Sigmoid colon (tissue), 4 donors: ENCODE results near the gene SCLY.

ENCODE experiments used
- EP300 ChIP-seq, 4 donors: sonication (generic); formaldehyde crosslinking; IDR thresholded peaks; one replicate each; pipeline ENCODE4 v1.6.1; 2017; ENCODE audit warnings: antibody characterized with exemption in 4 of 4
- TF ChIP-seq, protein P1 (sequence below), 4 experiments: fragments of 450-650 bp in 3 of 4; fragments of 200-600 bp in 1 of 4; IDR thresholded peaks; one replicate each; pipeline ENCODE4 v1.5.1; 2016 to 2019; ENCODE audit warnings: antibody characterized with exemption in 4 of 4, mild to moderate bottlenecking in 3 of 4, moderate library complexity in 2 of 4

DNA sequence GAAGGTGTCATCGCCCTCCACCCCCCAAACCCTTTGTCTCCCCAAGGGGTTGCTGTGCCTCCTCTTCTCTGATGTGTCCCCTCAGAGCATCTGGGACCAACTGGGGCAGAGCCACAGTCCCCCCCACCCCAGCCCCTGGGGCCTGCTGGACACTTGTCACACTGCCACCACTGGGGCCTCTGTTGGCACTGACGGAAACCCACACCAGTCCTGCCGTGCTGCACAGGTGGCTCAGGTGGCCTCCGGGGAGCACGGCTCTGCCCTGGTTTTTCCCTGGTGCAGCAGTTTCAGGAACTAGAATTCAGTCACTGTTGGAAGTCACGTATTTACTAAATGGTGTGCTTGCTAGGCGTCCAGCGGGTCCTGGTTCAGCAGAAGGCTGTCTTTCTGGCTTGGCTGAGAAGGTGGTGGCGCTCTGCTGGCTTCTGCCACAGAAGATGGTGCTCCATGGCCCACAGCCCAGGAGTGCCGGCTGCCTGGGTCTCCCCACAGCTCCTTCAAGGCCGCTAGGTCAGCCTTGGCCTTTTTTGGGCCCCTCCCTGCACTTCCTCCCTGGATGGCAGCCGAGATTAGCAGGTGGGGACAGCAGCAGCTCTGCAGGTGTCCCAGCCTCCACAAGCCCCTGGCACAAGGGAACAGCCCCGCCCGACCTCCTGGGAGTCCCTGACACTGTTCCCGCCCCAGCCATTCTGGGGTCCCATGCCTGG, 59.1 kb downstream of the SCLY start:
- TF ChIP-seq, protein P1, sequence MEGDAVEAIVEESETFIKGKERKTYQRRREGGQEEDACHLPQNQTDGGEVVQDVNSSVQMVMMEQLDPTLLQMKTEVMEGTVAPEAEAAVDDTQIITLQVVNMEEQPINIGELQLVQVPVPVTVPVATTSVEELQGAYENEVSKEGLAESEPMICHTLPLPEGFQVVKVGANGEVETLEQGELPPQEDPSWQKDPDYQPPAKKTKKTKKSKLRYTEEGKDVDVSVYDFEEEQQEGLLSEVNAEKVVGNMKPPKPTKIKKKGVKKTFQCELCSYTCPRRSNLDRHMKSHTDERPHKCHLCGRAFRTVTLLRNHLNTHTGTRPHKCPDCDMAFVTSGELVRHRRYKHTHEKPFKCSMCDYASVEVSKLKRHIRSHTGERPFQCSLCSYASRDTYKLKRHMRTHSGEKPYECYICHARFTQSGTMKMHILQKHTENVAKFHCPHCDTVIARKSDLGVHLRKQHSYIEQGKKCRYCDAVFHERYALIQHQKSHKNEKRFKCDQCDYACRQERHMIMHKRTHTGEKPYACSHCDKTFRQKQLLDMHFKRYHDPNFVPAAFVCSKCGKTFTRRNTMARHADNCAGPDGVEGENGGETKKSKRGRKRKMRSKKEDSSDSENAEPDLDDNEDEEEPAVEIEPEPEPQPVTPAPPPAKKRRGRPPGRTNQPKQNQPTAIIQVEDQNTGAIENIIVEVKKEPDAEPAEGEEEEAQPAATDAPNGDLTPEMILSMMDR (IDR thresholded peaks at IDR 0.05), result no peak
- TF ChIP-seq EP300 (IDR thresholded peaks at IDR 0.05), result no peak
